GM12865 (cell line): ENCODE results near the gene PABPC1L.

Experiments
- DNase-seq: peaks from one replicate; pipeline ENCODE4 v3.0.0; 2010; ENCODE audit warnings: low read depth
- H3K4me3 ChIP-seq: 2 replicates; pipeline ENCODE4 v1.5.1; 2011; ENCODE audit warnings: mild to moderate bottlenecking, low read depth, low read length, control low read depth
- TF ChIP-seq, protein P1 (sequence below): IDR thresholded peaks from 2 replicates; pipeline ENCODE4 v1.5.1; 2011; ENCODE audit warnings: low read length, control low read depth, low read depth, inconsistent platforms; ENCODE audit not compliant: insufficient read depth; ENCODE audit errors: missing control alignments

The PABPC1L gene

DNA sequence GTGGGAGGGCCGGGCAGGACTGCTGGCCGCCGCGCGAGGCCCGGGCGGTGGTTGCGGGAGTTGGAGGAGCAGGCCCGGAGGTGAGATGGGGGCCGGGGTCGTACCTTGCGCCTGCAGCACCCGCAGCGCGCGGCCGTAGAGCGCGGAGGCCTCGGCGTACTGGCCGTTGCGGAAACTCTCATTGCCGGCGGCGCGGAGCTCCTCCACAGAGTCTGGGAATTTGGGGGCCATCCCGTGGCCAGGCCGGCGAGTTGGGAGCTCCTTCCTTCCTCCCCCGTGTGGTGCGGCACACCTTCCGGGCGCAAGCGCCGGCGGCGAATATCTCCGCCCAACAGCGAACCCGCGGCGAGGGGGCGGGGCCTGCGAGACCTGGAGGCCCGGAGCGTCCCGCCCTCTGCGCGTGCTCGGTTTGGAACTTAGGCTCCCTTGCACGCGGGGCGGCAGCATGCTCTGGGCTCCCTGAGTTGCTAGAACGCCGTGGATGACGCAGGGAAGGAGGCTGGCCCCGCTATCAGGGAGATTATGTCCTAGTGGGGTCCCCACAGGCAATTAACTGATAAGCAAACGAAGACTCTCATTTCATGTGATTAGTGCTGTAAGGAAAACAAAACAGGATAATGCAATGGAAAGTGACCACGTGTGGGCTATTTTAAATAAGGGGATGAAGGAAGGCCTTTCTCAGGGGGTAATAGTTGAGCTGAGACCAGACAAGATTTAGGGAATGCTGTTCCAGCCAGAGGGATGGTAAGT is 50.4 kb downstream of the PABPC1L start, which contains the start of gene TOMM34:
Gene TOMM34 (minus strand): TSS at position 295 of the 750 bp plus-strand sequence. CDS start 64 bp downstream, at position 231.
- TF ChIP-seq, protein P1, sequence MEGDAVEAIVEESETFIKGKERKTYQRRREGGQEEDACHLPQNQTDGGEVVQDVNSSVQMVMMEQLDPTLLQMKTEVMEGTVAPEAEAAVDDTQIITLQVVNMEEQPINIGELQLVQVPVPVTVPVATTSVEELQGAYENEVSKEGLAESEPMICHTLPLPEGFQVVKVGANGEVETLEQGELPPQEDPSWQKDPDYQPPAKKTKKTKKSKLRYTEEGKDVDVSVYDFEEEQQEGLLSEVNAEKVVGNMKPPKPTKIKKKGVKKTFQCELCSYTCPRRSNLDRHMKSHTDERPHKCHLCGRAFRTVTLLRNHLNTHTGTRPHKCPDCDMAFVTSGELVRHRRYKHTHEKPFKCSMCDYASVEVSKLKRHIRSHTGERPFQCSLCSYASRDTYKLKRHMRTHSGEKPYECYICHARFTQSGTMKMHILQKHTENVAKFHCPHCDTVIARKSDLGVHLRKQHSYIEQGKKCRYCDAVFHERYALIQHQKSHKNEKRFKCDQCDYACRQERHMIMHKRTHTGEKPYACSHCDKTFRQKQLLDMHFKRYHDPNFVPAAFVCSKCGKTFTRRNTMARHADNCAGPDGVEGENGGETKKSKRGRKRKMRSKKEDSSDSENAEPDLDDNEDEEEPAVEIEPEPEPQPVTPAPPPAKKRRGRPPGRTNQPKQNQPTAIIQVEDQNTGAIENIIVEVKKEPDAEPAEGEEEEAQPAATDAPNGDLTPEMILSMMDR = no peak
- peak within 1 kb of the TSS; percentile 75 for H3K4me3 ChIP-seq
- DNase-seq = peak; percentile 95

DNA sequence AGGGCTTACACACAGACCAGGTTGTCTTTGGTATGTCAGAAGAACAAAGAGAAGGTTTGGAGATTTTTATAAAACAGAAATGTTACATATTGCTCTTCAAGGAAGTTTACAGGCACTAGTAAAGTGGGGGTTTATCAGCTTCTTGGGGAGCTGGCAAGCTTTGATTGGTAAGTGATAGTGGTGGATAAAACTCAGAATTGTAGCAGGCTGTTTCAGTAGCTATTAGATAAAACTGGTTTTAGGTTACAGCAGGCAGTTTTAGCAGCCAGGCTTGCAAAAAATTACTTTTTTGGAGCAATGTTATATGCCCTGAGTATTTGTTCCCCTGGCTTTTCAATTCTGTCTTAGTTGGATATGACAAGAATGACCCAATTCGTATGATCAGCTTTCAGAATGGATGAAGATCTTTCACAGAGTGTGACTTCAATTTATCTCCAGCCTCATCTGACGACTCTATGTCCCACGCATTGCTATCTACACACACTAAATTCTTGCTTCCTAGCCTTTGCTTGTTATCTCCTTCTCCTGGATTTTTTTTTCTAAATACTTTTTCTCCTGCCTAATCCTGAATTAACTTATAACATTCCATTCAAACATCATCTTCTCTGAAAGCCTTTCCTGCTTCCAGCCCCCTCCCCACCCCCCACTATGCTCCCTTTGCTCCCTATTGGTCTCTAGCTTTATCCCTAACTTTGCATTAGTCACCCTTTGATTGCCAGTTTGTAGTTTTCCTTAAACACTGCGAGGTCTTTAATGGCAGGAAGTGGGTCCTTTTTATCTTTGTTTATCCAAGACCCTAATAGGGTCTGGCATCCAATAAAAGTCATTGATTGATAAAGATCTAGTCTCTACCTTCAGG is 51.4 kb downstream of the PABPC1L start:
- DNase-seq = no peak
- no peak overlapping the region for H3K4me3 ChIP-seq
- TF ChIP-seq, protein P1 = no peak

DNA sequence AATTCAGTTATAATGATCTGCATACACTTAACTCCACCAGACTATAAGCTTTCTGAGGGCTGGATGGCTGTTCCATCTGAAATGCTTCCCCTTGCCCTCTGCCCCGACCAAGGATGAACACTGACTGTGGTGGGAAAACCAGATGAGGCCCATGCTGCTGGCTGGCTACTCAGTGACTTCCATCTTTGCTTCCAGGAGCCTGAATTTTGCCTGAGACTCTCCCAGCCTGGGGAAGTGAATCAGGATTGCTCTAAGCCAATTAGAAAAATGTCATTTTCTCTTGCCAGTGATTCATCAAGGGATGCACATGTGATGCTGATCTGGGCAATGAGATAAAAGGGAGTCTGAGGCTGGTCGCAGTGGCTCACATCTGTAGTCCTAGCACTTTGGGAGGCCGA is 52.0 kb downstream of the PABPC1L start:
- TF ChIP-seq, protein P1 = no peak
- DNase-seq = no peak
- H3K4me3 ChIP-seq = no peak overlapping the region

DNA sequence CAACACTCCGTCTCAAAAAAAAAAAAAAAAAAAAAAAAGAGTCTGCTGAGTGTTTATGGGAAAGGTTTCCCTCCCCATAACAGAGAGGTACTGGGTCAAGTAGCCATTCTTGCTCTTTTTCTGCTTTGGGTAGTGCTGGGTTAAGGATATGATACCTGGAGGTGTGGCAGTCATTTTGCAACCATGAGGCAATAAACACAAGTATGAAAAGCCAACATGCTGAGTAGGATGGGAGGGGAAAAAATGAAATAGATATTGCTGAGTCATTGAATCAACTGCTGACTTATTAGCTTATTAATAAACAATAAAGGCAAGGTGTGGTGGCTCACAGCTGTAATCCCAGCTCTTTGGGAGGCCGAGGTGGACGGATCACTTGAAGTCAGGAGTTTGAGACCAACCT is 52.6 kb downstream of the PABPC1L start:
- TF ChIP-seq, protein P1 = no peak
- no peak overlapping the region for H3K4me3 ChIP-seq
- no peak for DNase-seq

DNA sequence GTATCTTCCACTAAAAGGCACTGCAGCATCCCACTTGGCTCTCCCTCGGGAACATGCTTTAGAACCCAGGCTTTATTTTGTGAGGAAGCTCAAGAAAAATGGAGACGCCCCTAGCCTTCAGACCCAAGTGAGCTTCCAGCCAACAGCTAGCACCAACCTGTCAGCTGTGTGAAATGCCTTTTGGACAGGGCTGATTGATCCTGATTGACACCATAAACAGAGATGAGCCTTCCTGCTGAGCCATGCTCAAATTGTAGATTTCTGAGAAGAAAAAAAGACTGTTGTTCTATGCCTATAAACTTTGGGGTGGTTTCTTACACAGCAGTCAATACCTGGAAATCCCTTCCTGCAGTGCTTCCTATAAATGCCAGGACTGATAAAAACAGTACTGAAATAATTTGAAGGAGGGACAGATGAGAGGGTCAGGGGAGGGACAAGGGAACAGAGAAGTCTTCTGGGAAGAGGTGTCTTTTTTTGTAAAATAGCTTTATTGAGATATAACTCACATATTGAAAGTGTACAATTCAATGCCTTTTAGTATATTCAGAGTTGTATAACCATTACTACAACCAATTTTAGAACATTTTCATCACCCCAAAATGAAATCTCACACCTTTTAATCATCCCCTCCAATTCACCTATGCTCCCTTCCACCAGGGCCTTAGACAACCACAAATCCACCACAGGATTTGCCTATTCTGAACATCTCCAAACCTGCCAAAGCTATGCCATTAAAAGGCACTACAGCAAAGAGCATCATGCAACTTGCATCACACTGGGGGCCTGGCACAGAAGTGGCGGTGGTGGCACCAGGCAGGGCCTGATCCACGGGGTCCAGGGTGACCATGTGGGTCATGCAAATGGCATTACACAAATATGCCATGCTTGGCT is 53.7 kb downstream of the PABPC1L start:
- DNase-seq = peak; percentile 45
- TF ChIP-seq, protein P1 = no peak
- no peak overlapping the region for H3K4me3 ChIP-seq

DNA sequence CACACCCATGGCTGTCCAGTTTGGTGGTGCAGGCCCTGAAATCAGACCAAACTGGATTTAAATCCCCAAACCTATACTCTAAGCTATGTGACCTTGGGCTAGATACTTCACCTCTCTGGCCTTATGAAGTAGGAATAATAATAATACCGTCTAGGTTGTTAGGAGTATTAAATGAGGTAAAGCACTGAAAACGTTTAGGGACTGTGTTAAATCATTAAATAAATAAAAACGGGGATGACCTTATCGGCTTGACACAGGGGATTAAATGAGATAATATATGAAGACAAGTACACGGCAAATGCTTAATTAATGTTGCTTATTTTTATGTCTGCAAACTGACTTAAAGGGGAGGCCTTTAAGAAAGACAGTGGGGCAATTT is 55.8 kb downstream of the PABPC1L start:
- TF ChIP-seq, protein P1 = no peak
- DNase-seq = no peak
- peak overlapping the region; percentile 93 for H3K4me3 ChIP-seq
